DMS 273 (cell line): Measurements from ENCODE around the gene ANGPTL1.

Source experiments
- DNase-seq: peaks from one replicate; lab custom pipeline; 2025; ENCODE audit not compliant: unreplicated experiment; lab: John Stamatoyannopoulos, UW

ANGPTL1 gene

GRCh38 chr1:178870944-178871343, at the start of gene ANGPTL1:
Gene ANGPTL1, minus strand, starts transcription at chr1:178871077. Its CDS starts 5,301 bp downstream, at chr1:178865776.
- DNase-seq = peak; percentile 31

- no peak for DNase-seq
Observed at GRCh38 chr1:178919581-178919980, 48.7 kb upstream of the ANGPTL1 start.

GRCh38 chr1:178918955-178919354, 48.1 kb upstream of the ANGPTL1 start:
- DNase-seq = no peak

DNA sequence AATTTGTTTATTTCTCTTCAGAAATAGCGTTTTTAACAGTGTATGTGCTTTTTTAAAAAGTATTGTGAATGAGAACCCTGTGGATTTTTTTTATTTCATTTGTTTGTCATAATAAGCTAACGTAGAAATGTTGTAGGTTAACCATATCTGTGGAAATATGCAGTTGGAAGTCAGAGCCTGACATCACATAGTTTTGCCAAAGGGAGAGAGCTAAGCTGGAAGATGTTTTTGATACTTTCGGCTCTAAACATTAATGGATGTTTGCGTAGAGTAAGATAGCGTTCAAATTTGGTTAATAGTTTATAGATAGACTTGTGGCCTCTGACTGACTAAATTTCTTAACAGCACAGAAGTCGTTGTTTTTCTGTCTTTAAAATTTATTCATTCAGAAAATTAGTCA, 47.4 kb upstream of the ANGPTL1 start:
- no peak for DNase-seq

- DNase-seq = no peak
Observed at GRCh38 chr1:178916448-178917174, 45.7 kb upstream of the ANGPTL1 start.

DNA sequence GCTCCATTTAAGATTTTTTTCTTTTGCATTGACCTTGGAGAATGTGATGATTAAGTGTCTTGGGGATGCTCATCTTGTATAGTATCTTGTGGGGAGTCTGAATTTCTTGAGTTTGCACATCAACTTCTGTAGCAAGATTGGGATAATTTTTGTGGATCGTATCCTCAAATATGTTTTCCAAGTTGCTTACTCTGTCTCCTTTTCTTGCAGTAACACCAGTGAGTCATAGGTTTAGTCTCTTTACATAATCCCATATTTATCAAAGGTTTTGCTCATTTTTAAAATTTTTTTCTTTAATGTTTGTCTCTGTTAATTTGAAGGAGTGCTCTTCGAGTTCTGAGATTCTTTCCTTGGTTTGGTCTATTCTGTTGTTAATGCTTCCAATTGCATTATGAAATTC, 41.7 kb upstream of the ANGPTL1 start:
- DNase-seq = no peak

DNA sequence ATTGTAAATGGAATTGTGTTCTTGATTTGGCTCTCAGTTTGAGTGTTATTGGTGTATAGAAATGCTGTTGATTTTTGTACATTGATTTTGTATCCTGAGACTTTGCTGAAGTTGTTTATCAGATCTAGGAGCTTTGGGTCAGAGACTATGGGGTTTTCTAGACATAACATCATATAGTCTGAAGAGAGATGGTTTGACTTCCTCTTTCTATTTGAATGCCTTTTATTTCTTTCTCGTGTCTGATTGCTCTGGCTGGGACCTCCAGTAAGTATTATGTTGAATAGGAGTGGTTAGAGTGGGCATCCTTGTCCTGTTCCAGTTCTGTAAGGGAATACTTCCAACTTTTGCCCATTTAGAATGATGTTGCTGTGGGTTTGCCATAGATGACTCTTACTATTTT, 39.1 kb upstream of the ANGPTL1 start:
- DNase-seq = no peak

DNA sequence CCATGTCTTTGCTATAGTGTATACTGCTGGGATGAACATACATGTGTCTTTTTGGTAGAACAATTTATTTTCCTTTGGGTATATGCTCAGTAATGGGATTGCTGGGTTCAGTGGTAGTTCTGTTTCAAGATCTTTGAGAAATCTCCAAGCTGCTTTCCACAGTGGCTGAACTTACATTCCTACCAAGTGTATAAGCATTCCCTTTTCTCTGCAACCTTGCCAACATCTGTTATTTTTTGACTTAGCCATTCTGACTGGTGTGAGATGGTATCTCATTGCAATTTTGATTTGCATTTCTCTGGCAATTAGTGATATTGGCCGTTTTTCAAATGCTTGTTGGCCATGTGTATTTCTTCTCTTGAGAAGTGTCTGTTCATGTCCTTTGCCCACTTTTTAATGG, 37.5 kb upstream of the ANGPTL1 start:
- peak; percentile 59 for DNase-seq

DNA sequence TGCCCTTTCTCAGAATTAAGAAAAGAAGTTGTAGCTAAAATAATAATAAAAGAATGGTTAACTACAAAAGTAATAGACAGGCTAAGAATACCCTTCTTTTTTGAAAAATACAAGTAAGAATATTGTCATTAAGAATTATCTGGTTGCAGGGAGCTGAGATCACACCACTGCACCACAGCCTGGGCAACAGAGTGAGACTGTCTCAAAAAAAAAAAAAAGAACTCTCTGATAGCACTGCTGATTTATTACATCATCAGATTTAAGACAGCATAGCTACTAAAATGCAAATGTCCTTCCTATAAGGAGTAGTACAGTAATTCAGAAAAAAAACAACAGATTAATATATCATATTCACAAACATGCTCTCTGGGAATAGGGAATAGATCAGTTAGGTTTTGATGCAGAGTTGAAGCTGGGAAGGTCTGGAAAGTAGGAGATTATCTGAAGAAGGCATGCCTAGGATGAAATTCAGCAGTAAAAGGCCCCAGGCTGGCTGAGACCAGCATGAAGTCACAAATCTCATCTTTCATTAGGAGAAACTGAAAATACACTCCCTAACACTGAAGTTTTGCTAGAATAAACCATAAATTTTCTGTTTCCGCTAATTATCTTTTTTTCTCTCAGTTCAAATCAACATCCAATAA, 30.7 kb upstream of the ANGPTL1 start:
- no peak for DNase-seq

GRCh38 chr1:178899402-178899801, 28.5 kb upstream of the ANGPTL1 start:
- no peak for DNase-seq

GRCh38 chr1:178898401-178898800, 27.5 kb upstream of the ANGPTL1 start:
- DNase-seq = no peak

GRCh38 chr1:178895928-178896327, 25.1 kb upstream of the ANGPTL1 start:
- DNase-seq = no peak

- no peak for DNase-seq
Observed at GRCh38 chr1:178886551-178886950, 15.7 kb upstream of the ANGPTL1 start.

DNA sequence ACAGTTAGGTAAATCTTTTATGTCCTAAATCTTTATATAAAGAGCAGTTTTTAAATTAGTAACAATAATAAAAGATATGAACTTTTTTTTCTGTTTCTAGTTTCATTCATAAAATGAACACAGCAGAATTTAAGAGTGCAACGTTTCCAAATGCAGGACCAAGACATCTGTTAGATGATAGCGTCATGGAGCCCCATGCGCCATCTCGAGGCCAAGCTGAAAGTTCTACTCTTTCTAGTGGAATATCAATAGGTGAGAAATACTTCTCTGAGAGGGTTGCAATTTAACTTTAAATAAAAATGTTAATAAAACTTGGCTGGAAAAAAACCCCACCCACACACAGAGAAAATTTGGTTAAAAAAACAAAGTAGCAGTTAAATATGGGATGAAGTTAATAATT, 15.0 kb upstream of the ANGPTL1 start:
- DNase-seq = peak; percentile 20

GRCh38 chr1:178881950-178882349, 11.1 kb upstream of the ANGPTL1 start:
- no peak for DNase-seq

- DNase-seq = no peak
Observed at GRCh38 chr1:178877896-178878295, 7.0 kb upstream of the ANGPTL1 start.

- DNase-seq = no peak
Observed at GRCh38 chr1:178875936-178876335, 5.1 kb upstream of the ANGPTL1 start.

GRCh38 chr1:178874966-178875365, 4.1 kb upstream of the ANGPTL1 start:
- DNase-seq = no peak

GRCh38 chr1:178871551-178872320, 859 bp upstream of the ANGPTL1 start:
- no peak for DNase-seq

DNA sequence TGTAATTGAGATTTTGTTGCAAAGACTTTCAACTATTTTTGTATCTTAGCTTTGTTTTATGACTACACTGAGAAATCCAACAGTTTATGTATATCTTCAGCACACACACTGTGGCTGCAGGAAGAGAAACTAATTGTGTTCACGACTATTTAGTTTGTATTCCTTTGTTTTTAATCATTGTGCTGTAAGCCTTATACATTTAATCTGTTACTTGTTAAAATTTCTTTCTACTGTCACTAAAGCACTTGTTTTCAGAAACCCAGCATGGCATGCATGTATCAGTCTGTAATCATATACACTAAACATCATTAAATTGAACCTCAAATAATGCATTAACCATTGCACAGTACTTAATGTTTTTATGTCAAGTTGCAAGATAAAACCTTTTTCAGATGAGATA, 656 bp downstream of the ANGPTL1 start:
- no peak for DNase-seq

GRCh38 chr1:178869119-178869697, 1.7 kb downstream of the ANGPTL1 start:
- no peak for DNase-seq

GRCh38 chr1:178868706-178869105, 2.2 kb downstream of the ANGPTL1 start:
- no peak for DNase-seq
